Measurements from ENCODE around the gene KNDC1. TPM values are rescaled to one million over a fixed set of nuclear protein-coding genes. Genes with fewer than 3 reads are reported as not detected.

KNDC1 gene
- total RNA-seq, 1 donor from 2014 or later: 0.06 TPM

- no peak for TF ChIP-seq CTCF (conservative IDR thresholded peaks at IDR 0.05; ENCODE audit: low read depth, low read length)
- H3K4me3 ChIP-seq (ENCODE audit: low read depth, low read length): no peak overlapping the region
- DNase-seq (ENCODE audit: low read depth): no peak
Measured at GRCh38 chr10:133249094-133249780, 89.2 kb downstream of the KNDC1 start.

- no peak for TF ChIP-seq CTCF (conservative IDR thresholded peaks at IDR 0.05; ENCODE audit: low read depth, low read length)
- DNase-seq (ENCODE audit: low read depth): no peak
- no peak overlapping the region for H3K4me3 ChIP-seq (ENCODE audit: low read depth, low read length)
Measured at GRCh38 chr10:133249975-133250754, 90.1 kb downstream of the KNDC1 start.

- no peak overlapping the region for H3K4me3 ChIP-seq (ENCODE audit: low read depth, low read length)
- no peak for DNase-seq (ENCODE audit: low read depth)
- TF ChIP-seq CTCF (conservative IDR thresholded peaks at IDR 0.05; ENCODE audit: low read depth, low read length): no peak
Measured at GRCh38 chr10:133251388-133252222, 91.6 kb downstream of the KNDC1 start.

- no peak for TF ChIP-seq CTCF (conservative IDR thresholded peaks at IDR 0.05; ENCODE audit: low read depth, low read length)
- no peak for DNase-seq (ENCODE audit: low read depth)
- no peak overlapping the region for H3K4me3 ChIP-seq (ENCODE audit: low read depth, low read length)
Measured at GRCh38 chr10:133252223-133252552, 92.2 kb downstream of the KNDC1 start.

- TF ChIP-seq CTCF (conservative IDR thresholded peaks at IDR 0.05; ENCODE audit: low read depth, low read length): no peak
Measured at GRCh38 chr10:133253361-133253955, 93.4 kb downstream of the KNDC1 start.

GRCh38 chr10:133254421-133255120 lies 94.6 kb downstream of the KNDC1 start:
- TF ChIP-seq CTCF (conservative IDR thresholded peaks at IDR 0.05; ENCODE audit: low read depth, low read length): no peak
- H3K4me3 ChIP-seq (ENCODE audit: low read depth, low read length): no peak overlapping the region
- DNase-seq (ENCODE audit: low read depth): no peak

More at GRCh38 chr10:133253361-133253955, 93.4 kb downstream of the KNDC1 start:
- no peak for DNase-seq (ENCODE audit: low read depth)
- H3K4me3 ChIP-seq (ENCODE audit: low read depth, low read length): no peak overlapping the region

Data from epithelial cell of proximal tubule (primary cell).